ENCODE measurements around the gene FAF1.
"Not testable (repeated sequence)": the region's sequence is repeated elsewhere in the genome, so short reads cannot be mapped to it uniquely, and the experiment has no call there.

The FAF1 gene

DNA sequence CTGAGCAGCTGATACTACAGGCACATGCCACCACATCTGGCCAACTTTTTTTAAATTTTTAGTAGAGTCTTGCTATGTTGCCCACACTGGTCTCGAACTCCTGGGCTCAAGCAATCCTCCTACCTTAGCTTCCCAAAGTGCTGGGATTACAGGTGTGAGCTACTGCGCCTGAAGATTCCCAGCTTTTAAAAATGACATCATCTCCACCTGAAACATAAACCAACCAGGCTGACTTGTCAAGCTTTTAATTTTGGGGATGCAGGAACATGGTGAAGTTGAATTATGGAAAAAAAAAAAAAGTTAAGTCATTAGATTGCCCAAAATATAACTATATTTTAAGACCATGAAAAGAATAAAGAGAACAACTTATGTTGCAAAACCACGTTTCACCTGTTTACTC is 350.6 kb downstream of the FAF1 start:
- no peak for DNase-seq

DNA sequence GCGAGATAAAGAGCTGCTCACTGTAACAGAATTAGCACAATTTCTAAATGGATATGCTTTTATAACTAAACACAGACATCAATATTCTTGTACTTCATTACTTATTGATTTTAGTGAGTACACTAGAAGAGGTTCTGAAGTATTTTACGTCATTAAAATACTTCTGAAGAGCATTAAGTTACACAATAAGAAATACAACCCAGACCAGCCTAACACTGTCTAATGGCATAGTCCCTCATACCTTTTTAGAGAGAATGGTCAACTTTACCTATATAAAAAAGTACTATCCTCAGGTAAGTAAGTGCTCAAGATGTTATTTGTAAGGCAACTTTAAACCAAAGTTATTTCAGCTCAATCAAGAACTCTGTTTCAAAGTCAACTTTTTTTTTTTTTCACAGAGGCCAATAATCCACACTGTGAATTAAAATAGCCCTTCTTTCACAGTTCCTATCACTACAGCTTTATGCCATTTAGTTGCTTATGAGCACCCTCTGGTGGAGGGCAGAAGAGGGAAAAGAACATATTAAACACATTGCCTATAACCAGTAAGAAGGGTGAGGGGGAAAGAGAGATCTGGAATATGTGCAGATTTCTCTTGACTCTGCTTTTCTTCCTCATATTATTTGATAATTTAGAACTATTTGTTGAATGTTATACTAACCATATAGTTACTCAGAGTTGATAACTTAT is 354.7 kb downstream of the FAF1 start:
- no peak for DNase-seq

DNA sequence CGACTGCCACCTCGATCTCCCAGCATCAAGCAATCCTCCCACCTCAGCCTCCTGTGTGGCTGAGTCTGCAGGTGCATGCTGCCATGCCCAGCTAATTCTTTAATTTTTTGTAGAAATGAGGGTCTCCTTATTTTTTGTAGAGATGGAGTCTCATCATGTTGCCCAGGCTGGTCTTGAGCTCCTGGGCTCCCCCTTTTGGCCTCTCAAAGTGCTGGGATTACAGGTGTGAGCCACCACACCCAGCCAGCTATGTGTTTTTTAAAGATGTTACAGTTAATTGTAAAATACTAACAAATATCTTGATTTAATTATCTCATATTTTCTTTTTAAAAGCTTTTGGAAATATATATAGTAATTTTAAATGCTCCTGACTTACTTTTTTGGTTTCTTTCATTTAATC is 355.5 kb downstream of the FAF1 start:
- DNase-seq, result no peak

DNA sequence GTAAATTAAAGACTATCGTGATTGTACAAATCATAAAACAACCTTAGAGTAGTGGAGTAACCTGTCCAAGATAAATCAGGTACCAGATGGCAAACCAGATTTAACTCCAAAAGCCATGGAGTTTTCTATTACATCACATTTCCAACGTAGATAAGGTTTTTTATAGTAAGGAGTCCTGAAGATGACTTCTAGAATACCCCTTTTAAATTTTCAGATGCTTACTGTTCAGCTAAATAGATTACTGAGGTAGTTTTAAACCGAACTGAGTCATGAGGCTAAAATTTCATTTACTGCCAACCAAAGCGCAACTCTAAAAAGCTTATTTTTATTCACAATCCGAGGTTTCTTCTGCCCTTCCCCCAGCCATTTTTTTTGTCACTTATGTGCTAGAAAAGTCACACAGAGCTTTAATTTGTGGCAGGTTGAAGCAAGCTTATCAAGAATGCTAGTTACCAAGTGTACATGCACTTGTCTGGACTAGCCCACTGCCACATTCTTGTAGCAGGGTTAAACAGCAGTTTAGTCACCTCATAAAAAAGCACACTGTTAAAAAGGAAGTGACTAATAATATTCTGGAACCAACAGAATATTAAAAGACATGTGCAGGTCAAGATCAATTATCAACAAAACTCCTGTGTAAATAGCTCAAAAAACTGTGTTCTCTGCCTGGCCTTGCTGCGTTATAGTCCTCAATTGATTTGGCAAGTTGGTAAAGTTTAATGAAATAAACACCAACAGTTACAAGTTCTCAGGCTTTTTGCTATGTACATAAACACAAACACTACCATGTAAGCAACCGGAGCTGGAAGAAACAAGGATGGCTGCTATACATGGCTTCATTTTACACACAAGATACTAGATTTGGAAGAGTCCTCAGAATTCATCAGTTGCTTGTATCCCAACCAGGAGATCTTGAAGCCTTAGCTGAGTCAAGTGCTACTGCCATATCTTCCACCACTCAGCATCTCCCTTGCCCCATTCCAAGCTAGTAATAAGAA is 356.5 kb downstream of the FAF1 start:
- DNase-seq, result no peak

DNA sequence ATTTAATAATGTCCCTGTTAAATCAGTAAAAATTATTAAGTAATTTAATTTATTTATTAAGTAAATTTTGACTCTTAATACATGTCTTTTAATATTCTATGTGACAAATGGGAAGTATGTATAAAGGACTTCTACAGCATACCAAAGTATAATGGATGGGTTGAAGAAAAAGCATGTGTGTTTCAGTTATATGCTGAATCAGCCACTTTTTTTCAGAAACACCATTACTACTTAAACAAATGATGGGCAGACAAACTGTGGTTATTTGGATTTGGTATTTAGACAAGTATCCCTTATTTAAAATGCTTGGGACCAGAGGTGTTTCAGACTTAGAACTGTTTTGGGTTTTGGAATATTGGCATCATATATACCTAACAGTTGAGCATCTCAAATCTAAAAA is 360.5 kb downstream of the FAF1 start:
- no peak for DNase-seq

DNA sequence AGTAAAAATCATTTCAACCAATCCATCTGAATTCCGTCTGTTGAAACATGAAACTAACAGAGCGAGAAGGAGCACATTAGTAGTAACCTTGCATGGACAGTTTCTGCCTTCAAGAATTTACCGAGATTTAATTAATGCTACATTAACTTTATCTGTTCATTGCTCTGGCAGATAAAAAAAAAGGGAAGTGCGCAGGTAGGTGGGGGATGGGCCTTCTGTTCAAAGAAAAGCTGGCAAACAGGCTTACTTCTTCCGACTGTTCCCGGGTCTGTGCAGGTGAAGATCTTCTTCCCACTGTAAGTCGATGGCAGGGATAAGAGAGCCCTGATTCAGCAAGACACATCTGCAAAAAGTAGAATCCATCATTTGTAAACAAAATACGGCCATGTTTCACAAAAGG is 364.2 kb downstream of the FAF1 start:
- DNase-seq, result no peak

DNA sequence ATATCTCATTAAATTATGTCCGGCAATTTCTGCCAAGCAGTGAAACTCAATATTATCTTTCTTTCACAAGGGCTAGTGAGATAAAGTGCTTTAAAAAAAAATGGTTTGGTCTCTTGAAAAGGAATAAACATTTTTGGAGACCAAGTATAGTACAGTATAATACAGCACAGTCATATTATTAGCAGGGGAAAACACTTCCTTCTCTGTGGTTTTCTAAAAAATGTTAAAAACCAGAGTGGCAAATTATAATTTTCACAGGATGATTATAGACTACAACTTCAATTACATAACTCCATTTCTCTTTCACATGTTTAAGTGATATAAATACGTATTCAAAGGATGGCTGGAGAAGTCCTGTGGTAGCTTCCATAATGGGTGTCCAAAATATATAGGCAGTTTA is 366.6 kb downstream of the FAF1 start:
- DNase-seq, result no peak

DNA sequence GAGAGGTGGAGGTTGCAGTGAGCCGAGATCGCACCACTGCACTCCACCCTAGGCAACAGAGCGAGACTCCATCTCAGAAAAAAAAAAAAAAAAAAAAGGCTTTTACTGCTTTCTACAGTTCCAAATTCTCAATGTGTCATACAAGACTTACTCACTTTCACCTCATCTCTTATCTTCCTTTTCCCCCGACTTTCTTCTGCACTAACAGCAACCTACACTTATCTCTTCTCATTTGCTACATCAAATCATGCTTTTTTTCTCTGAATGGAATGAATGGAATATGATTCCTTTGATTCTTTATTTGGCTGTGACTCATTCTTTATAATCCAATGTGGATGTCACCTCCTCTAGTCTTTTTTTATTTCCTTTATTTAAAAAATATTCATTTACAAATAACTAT is 368.5 kb downstream of the FAF1 start:
- no peak for DNase-seq

DNA sequence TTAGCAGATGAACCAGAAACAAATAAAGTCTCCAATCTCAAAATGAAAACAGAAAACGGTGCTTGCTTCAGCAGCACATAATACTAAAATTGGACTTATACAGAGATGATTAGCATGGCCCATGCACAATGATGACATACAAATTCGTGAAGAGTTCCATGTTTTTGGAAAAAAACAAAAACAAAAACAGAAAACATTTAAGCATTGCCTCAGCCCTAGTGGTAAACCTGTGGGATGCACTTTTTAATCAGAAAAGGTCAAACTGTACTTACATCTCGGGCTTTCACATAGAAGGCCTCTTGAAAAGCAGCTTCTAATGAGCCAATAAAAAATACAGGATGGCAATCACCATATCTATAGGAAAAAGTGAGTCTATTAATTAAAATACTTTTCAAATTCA is 377.7 kb downstream of the FAF1 start:
- DNase-seq, result no peak

DNA sequence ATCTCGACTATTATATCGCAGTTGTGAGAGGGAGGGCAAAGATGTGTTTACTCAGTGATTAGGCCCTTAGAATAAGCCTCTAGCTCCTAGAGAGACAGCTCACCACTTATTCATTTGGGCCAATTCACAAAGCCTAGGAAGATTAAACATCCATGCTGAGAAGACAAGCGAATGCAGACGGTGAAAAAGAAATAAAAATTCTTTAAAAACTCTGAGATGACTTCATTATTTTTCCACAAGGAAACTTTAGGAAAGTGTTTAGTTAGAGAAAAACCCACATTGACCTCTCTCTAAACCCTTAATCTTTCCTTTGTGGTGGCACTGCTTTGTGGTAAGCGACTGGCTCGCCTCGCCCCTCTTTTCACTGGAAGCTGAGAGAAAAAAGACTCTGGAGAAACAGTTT is 390.0 kb downstream of the FAF1 start:
- no peak for DNase-seq

DNA sequence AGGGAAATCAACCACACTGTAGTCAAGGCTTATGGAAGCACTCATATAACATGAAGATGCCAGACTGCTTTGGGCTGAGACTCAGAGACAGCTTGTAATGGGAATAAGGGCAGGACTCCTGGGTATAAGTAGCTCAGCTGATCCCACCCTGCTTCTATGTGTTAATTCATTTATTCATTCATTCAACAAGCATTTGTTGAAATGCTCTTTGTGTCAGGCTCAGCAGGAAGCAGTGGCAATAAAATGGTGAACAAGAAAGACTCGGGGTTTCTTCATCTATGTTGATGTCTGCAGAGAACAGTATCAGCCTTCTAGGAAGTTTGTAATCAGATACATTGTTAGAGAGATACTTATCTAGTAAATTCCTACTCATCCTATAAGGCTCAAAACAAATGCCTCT is 391.3 kb downstream of the FAF1 start:
- no peak for DNase-seq

DNA sequence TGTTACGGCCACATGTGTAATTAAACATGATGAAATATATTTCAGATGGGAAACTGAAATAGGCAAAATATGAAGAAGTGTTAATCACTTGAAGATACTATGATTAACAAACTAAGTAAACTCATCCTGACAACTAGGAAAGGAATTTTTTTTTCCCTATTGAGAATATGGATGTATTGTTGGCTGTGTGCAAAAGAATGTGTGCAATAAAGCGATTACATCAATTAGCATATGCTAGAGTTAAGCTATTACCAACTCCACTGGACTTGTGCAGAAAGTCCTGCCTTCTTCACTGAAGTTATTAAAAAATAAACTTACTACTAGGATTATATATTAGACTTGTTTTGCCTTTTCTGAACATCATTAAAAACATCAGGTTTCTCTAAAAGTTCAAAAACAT is 393.7 kb downstream of the FAF1 start:
- DNase-seq, result no peak

DNA sequence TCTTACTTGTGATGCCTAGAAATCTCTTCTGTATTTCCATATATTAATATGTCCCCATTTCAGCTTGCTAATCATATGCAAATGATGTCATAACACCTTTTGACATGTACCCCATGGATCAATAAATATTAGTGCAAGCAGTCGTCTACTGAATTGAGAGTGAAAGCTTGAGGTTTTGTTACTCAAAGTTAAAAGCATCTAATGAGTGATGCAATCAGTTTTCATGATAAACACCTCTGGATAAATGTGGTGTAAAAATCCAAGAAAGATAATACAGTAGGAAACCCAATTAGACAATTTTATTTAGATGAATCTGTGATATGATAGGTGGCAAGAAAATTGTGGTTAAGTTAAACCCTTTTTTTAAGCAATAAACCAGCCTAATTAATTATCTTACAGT is 395.6 kb downstream of the FAF1 start:
- DNase-seq, result no peak

DNA sequence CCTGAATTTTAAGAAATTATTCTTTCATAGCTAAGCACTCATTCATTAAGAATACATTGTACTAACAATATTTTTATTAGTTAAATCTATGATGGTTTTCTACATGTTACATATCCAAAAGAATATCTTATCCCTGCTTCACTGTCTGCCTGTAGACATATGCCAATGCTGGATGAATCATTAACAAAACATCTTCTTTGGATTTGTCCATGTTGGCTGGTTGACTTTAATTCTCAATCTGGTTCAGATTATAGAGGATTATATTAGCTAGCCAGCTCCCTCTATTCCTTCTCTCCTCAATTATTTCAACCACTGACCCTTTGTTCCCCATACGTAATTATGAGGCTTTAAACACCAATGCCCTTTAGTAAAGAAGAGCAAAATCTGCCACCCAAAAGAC is 398.0 kb downstream of the FAF1 start:
- DNase-seq, result no peak

DNA sequence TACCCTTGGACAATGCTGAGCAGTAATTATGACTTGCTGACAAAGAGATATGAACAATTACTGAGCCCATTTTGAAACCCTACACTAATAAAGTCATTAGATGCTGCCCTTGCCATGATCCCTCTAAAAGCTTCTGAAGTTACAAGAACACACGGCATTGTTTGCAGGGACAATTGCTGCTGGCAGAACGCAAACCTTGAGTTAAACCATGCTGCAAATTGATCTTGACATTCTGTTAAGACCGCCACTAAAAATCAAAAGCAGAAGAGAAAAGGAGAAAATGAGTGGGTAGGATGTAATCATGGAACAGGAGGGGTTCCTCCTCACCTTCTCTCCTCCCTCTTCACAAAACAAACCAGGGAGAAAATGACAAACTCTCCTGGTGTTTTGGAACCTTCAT is 400.6 kb downstream of the FAF1 start:
- DNase-seq, result no peak

DNA sequence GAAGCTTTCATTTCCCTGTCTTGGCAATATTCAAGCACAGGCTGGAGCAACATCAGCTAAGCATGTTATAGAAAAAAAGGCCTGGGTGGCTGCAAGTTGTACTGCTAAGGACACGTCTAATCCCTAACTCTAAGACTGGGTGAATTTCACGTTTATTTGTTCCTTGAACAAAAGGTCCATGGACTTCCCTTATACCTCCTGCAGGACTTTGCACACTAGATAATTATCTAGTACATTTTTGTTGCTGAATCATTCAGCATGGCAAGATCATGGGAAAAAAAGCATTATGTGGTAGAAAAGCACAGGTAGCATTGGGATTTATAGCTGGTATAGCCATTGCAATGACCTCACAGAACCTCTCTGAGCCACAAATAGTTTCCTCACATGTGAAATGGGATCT is 406.1 kb downstream of the FAF1 start:
- no peak for DNase-seq

DNA sequence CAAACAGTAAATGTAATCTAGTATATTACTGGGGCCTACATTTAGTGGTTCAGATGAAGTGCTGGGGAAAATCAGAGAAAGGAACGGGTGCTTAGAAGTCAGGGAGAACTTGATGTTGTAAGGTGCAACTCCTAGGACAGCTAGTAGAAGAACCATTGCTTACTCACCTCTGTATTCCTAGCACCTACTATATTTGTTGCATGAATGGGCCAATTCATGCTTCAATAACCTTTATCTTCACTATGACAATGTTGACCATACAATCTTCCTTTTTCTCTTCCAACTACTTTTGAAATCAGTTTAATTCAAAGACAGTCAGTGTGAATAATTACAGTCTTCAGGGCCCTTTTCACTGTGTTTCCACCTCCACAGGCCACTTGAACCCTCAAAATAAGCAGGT is 411.8 kb downstream of the FAF1 start:
- DNase-seq, result no peak

DNA sequence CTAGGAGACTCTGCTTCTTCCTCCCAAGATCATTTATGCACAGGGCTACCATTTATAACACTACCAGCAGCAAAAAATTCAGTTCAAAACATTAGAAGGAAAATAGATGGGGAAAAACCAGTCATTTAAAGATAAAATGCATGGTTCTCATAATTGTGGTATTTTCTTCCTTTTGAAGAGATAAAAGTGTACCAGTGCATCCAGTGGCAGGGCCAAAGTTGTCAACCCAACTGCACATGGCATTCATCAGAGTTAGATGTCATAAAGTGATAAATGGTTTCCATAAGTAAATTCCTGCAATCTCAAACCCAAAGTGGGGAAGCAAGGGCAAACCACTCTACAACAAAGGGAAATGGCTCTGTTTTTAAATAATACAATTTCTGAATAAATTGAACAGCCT is 417.7 kb downstream of the FAF1 start:
- DNase-seq, result no peak

DNA sequence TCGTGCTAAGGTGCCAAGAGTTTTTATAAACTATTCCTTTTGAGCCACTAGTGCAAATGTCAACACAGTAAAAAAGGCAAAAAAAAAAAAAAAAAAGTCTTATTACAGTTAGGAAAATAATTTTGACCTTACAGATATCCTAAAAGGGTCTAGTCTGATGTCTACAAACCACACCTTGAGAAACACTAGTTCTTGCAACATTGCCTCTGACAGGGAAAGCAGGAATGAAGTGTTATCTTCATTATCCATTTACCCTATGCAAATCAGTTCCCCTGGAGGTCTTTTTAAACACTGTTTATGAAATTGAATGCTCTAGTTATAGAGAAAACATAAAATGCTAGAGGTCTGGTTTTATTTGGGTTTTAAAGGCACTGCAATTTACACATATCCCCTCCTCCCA is 421.6 kb downstream of the FAF1 start:
- DNase-seq, result no peak

DNA sequence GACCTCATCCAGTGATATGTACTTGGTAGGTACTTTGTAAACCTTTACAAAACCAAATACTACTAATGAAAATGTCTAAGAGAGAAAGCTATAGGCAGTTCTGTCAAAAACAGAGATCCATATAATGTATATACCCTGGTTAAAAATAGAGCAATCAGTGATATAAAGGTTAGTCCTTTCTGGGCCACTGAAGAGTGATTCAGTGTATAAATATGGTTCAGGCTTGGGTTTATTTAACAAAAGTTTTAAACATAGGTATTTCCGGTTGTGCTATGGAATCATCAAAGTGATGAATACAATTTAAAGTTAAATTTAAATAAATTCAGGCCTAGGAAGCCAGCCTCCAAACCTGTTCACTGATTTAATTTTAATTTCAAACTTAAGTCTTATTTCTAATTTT is 428.5 kb downstream of the FAF1 start:
- no peak for DNase-seq

DNA sequence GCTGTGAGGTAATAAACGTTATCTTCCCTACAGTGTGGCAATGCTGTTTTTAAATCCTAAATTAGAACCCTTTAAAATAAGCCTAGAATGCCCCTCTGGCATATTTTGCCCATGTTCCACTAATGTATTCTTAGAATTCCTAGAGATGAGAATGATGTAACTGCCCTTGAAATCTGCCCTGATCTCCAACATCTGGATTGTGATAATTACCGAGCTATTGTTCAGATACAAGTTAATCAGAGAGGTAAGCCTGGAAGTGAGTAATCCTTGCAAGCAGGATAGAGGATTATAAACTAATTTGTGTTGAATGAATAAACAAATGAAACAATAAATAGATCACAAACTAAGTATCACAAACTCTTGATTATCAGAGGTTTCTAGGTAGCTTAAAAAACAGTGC is 429.0 kb downstream of the FAF1 start:
- no peak for DNase-seq

DNA sequence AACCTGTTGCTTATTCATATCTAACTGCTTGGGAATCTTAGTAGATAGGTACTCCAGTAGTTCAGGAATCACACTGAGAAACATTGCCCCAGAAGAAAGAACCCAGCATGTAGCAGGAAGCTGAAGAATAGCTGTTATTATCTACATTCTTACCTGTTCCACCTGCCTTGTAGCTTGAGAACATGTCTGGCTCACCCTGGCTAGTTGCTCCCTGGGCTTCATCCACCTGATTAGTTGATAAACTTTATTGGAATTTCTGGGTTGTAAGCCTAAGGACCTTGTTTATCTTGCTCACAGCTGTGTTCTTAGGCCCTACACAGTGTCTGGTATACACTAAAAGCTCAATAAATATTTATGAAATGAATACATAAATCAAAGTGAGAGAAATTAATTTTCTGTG is 430.6 kb downstream of the FAF1 start:
- no peak for DNase-seq

DNA sequence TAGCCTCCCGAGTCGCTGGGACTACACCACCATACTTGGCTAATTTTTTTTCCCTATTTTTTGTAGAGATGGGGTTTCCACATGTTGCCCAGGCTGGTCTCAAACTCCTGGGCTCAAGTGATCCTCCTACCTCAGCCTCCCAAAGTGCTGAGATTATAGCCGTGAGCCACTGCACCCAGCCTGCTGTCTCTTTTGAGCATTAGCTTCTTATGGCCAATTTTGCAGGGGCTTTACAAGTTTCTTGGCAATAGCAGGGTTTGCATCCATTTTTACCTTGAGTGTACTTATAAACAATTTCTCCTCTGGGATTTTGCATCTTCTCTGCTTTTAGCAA is 432.1 kb downstream of the FAF1 start:
- DNase-seq, result not testable (repeated sequence)

DNA sequence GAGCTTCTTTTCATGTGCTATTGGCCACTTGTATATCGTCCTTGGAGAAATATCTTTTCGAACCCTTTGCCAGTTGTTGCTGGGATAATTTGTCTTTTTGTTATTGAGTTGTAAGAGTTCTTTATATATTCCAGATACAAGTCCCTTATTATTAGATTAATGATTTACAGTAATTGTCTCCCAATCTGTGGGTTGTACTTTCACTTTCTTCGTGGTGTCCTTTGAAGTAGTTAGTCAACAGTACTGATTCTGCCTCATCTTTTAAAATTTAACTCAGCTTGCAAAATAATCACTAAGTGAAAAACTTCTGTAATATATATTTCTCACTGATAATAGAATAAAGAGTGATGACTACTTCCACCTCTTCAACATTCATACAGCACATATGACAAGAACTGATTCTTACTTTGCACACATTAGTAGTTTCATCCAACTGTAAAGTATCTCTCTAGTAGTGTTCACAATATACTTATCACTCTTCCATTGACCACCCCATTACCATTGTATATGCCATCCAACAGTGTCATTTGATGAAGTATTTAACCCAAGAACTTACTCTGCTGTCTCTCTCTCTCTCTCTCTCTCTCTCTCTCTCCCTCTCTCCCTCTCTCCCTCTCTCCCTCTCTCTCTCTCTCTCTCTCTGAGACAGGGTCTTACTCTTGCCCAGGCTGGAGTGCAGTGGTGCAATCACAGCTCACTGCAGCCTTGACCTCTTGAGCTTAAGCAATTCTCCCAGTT is 432.6 kb downstream of the FAF1 start:
- no peak for DNase-seq

Measured in activated T-cell treated with anti-CD3 and anti-CD28 coated beads for 4 hours (primary cell).